ENCODE data around the gene OPRL1.

OPRL1 gene

GRCh38 chr20:64056889-64057627 lies 22.8 kb upstream of the OPRL1 start:
- DNase-seq (ENCODE audit: low read depth): no peak

DNA sequence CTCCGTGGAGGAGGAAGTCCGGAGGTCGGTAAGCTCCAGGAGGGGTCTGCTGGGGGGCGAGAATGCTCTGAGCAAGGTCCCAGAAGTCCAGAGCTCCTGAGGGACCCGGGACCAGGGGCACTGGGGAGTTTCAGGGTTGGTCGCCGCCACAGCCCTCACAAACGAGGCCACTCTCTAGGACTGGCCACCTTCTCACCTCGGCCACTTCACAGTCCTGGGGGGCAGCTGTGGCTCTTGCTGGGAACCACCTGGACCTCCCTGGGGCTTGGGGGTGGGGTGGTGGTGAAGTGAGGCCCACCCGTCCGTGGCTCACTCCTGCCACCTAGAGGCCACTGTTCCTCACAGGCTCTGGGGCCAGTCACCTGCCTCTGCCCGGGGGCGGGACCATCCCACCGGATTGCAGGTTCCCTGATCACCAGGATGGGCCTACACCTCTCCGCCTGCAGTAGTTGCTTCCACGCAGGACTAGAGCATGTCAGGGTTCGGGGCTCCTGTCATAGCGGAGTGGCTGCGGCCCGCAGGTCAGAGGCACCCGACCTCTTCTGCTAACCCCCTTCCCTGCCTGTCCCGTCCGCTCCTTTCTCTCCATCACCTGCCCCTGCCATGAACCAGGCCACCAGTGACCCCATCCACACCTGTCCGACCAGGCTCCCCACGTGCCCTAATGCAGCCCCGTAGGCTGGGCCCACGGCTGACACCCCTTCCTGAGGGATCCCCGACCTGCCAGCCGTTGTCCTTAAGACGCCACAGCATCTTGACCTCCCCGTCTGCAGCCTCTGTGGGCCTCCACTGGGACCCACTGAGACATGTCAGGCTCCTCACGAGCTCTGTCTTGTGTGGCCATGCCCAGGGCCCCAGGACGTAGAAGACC lies 22.0 kb upstream of the OPRL1 start:
- DNase-seq (ENCODE audit: low read depth): peak; percentile 37

- peak; percentile 67 for DNase-seq (ENCODE audit: low read depth)
Observed at GRCh38 chr20:64058536-64058935, 21.3 kb upstream of the OPRL1 start.

DNA sequence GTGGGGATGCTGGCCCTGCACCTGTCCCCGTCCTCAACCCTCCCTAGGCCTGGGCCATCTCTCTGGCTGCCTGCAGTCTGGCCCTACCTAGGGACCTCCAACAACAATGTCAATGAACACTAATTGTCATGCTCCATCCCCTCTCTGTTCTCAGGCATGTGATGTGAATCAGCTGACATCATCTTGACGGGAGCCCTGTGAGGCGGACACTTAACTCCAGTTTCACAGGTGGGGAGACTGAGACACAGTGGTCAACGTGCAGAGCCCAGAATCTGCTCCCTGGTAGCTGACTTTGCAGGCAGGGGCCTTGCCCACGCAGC lies 17.6 kb upstream of the OPRL1 start:
- no peak for DNase-seq (ENCODE audit: low read depth)

- DNase-seq (ENCODE audit: low read depth): peak; percentile 98
Observed at GRCh38 chr20:64062596-64063388, 17.1 kb upstream of the OPRL1 start, which contains the start of gene TCEA2. TCEA2 (plus strand) TSS chr20:64063198; CDS start chr20:64063313, 115 bp downstream.

DNA sequence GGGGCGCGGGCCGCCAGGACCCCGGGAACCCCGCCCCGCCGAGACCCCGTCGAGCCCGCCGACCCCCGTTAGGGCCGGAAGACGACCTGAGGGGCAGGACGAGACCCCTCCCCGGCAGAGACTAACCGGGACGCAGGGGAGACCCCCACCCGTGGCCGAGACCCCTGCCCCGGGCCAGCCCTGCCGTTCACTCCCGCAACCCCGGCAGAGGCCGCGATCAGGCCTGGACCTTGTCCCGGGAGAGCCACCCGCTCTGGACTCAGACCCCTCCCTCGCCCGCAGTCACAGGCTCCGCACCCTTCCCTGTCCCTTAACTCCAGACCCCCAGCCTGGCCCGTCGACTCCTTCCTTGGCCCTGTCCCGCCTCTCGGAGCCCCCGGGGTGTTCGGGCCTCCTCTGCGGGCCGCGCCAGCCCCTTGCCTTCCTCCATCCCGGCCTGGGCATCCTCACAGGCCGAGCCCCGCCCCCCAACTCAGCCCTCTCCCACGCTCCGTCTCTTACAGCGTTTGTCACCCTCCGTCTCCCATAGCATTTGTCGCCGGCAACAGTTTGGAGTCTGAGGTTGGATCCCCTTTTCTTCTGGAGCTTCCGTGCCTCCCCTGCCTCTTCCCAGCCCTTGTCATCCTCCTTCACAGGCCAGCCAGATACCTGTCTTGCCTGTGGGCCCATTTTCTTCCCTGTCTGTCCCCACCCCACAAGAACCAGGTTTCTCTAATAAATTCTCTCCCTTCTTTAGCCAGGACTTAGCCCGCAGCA lies 16.3 kb upstream of the OPRL1 start:
- no peak for DNase-seq (ENCODE audit: low read depth)

- peak; percentile 49 for DNase-seq (ENCODE audit: low read depth)
Observed at GRCh38 chr20:64064145-64064698, 15.7 kb upstream of the OPRL1 start.

DNA sequence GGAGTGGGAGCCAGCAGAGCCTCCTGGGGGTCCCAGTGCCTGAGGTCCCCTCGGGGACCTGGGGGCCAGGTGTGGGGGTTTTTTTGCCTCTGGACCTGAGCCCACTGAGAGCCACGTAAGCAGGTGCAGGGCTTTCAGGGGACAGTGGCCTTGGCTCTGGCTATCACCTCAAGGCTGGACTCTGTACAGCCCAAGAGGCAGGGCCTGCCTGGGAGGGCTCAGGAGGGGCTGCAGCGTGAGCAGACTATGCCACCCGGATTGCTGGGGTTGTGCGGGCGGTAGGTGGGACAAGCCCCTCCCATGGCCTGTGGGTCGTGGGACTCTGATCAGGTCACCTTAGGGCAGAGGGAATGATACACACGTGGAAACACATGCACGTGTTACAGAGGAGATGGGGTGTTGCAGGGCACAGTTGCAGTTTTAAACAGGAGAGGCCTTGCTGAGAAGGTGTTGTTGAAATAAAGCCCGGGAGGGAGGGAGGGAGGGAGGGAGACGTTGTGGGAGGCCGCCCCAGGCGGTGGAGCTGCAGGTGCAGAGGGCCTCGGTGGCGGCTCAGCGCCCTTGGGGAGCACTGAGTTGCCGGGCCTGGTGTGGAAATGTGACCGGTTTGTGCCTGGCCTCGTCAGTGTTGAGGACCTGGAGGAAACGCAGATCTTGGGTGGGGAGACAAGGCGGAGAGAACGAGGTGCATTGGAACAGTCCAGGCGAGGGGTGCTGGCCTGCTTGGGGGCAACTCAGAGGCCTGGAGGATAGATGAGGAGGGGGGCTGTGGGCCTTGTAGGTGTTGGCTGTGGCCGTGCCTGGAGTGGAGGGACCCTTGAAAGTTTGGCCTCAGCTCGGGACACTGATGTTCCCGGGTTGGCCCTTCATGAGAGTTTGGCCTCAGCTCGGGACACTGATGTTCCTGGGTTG lies 14.6 kb upstream of the OPRL1 start:
- no peak for DNase-seq (ENCODE audit: low read depth)

GRCh38 chr20:64065974-64066343 lies 13.9 kb upstream of the OPRL1 start:
- DNase-seq (ENCODE audit: low read depth): peak; percentile 83

DNA sequence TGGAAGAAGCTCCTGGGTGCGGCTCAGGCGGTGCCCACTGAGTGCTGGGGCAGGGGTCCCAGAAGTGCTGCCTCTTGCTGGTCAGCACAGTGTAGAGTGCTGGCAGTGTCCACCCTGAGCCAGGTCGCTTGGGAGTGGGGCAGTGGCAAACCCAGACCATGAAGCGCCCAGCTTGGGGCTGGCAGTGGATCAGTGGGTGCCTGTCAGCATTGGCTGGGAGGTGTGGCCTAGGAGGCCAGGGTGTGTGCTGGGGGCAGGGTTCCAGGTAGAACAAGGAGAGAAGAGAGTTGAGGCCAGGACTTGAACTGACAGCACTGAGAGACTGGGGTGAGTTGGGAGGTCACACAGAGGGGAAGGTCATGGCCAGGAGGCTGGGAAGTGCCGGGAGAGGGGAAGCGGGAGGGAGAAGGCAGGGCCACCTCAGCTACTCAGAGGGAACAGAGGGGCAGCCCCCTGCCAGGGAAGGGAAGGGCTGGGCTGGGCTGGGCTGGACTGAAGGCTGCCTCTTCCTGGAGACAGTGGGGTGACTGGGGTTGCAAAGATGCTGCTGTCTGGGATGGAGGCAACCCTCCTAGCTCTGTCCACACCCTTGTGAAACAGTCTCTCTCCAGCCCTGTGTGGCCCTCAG lies 12.8 kb upstream of the OPRL1 start:
- no peak for DNase-seq (ENCODE audit: low read depth)

- no peak for DNase-seq (ENCODE audit: low read depth)
Observed at GRCh38 chr20:64067733-64068307, 12.1 kb upstream of the OPRL1 start.

GRCh38 chr20:64068386-64069208 lies 11.3 kb upstream of the OPRL1 start:
- DNase-seq (ENCODE audit: low read depth): no peak

DNA sequence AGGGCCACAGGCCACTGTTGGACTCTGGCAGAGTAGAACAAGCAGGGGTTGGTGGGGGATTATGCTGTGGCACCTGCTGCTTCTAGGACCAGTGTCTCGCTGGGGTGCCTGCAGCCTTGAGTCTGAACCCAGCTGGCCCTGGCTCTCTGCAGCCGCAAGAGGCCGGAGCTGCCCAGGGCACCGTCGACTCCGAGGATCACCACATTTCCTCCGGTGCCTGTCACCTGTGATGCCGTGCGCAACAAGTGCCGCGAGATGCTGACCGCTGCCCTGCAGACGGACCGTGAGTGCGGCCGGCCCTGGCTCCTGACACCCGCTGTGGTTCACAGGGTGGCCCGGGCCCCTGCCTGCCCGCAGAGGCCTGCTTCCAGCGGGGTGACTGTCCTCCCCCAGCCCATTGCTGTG lies 10.7 kb upstream of the OPRL1 start:
- no peak for DNase-seq (ENCODE audit: low read depth)

DNA sequence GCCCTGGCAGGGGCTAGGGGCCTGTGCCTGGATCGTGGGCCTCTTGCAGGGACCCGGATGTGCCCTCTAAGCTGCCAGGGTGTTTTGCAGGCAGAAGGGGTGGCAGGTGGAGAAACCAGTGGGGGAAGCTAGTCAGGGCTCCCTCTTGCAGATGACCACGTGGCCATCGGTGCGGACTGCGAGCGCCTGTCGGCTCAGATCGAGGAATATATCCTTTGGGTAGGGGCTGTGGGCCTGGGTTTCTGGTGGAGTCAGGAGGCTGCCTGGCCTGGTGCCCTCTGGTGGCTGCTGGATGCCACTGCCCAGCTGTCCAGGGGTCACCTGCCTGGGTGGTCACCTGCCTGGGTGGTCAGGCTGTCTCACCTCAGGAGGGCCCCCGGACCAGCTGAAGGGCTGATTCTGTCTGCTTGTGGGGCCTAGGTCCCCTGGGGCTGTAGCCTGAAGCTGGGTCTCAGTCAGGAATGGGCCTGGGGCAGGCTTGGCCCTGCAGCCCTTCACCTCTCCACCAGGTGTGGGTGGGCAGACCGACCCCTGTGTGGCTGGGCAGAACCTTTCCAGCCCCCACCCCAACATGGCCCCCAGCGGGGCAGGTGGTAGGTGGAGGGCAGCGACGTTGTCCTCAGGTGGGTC lies 10.2 kb upstream of the OPRL1 start:
- DNase-seq (ENCODE audit: low read depth): no peak

DNA sequence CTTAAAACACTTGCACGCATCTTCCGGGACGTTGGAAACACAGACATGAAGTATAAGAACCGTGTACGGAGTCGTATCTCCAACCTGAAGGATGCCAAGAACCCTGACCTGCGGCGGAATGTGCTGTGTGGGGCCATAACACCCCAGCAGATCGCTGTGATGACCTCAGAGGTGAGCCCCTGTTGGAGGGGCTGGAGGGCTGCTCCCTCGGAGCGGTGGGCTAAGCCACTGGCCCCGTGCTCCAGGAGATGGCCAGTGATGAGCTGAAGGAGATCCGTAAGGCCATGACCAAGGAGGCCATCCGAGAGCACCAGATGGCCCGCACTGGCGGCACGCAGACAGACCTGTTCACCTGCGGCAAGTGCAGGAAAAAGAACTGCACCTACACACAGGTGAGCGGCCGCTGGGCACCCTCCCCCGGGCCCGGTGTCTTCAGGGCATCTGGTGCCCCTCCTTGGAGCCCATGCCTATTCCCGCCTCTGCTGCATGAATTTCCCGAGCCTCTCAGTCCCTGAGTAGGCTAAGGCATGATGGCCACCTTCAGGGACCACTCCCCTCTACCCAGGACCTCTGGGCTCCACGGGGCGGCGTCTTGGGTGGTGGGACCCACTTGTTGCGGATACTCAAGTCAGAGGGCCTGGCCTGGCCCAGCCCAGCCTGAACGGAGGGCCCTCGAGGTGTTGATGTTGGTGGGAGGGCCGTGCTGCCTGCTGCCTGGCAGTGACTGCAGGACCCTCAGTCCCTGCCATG lies 9.5 kb upstream of the OPRL1 start:
- DNase-seq (ENCODE audit: low read depth): no peak

GRCh38 chr20:64071341-64072332 lies 8.2 kb upstream of the OPRL1 start:
- no peak for DNase-seq (ENCODE audit: low read depth)
